ENCODE measurements around the gene RNF149. TPM values are rescaled to one million over a fixed set of nuclear protein-coding genes. Genes with fewer than 3 reads are reported as not detected.

RNF149 gene
- total RNA-seq, 2 experiments from 2014 or later: 139 to 150 TPM

DNA sequence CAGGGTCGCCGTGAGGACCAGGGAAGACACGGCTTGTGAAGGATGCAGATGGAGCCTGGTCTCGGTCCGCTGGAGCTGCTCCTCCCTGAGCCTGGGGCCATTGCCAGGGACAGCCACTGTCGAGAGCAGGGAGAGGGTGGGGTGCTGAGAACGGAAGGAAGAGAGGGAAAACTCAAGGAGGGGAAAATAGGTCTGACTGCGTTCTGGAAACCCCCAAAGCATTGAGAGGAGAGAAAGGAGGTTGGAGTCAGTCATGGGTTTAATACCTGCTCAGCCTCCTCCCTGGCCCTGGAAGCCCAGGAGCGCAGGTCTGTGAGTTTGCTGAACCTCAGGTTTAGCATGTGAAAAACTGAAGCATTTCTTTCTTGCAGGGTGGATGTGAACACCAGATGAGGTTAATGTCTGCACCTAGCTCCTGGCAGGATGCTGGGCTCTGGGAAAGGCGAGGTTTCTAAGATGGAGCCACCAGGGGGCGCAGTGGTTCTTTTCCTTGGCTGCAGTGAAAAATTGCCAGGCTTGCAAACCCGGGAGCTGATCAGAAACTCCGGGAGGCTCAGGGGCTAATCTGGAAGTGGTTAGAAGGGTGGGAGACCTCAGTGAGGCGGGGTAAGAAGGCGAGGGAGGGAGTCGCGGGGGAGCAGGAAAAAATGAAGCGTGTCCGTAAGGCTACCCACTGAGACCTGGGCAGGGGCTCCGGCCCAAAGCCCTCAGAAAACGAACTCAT is 33.6 kb upstream of the RNF149 start:
- Histone ChIP-seq H3K27me3 (ENCODE audit: control insufficient read depth in 1 of 2, insufficient read depth in 2 of 2, low read length in 2 of 2) (no peaks in the 10 kb centered on the region), H3K9me3 (ENCODE audit: control insufficient read depth in 1 of 2, insufficient read depth in 1 of 2, low read length in 2 of 2) (no peaks in the 10 kb centered on the region), H3K36me3 (ENCODE audit: insufficient read depth, low read length) (no peaks in the 10 kb centered on the region), H3K4me1 (ENCODE audit: insufficient read depth, low read length) (peaks cover 23% of the 10 kb centered on the region), H3K4me3 (ENCODE audit: low read length) (no peak overlapping the region), H3K27ac (ENCODE audit: low read depth in 1 of 2, low read length in 2 of 2) (no peak overlapping the region)
- no peaks in the 10 kb centered on the region for H3K9me3 Mint-ChIP-seq
- H3K36me3 Mint-ChIP-seq (ENCODE audit: low read depth): no peaks in the 10 kb centered on the region
- DNase-seq: peak; percentile 53 to 87 (median 68)
- H3K27ac Mint-ChIP-seq: no peak overlapping the region
- peaks cover 43% of the 10 kb centered on the region for H3K4me1 Mint-ChIP-seq (ENCODE audit: low read depth)
- intact Hi-C loops (cut with DNase I, micrococcal nuclease): loop anchor here (2.0 to 5.0 kb wide), 5 partner anchors 35 to 491 kb away; partner anchors contain the start of genes CREG2 (in 2 of the 2) and RNF149 (in 1 of the 2)
- POLR2A ChIA-PET: interaction anchor here (1.1 to 2.3 kb wide), 9 partner anchors 11 to 487 kb away, joined by 3 to 9 read pairs (median 7); partner anchors contain the start of genes CNOT11 and RNF149
- H3K27me3 Mint-ChIP-seq: no peaks in the 10 kb centered on the region
- CTCF ChIA-PET: interaction anchor here (0.9 to 2.2 kb wide), 16 partner anchors 8 to 490 kb away, joined by 3 to 31 read pairs (median 4); partner anchors contain the start of gene CREG2
- no peak overlapping the region for H3K4me3 Mint-ChIP-seq
- ATAC-seq (ENCODE audit: poor library complexity): peak; percentile 62
- TF ChIP-seq, protein P1, sequence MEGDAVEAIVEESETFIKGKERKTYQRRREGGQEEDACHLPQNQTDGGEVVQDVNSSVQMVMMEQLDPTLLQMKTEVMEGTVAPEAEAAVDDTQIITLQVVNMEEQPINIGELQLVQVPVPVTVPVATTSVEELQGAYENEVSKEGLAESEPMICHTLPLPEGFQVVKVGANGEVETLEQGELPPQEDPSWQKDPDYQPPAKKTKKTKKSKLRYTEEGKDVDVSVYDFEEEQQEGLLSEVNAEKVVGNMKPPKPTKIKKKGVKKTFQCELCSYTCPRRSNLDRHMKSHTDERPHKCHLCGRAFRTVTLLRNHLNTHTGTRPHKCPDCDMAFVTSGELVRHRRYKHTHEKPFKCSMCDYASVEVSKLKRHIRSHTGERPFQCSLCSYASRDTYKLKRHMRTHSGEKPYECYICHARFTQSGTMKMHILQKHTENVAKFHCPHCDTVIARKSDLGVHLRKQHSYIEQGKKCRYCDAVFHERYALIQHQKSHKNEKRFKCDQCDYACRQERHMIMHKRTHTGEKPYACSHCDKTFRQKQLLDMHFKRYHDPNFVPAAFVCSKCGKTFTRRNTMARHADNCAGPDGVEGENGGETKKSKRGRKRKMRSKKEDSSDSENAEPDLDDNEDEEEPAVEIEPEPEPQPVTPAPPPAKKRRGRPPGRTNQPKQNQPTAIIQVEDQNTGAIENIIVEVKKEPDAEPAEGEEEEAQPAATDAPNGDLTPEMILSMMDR (IDR thresholded peaks at IDR 0.05): peak; percentile 93

DNA sequence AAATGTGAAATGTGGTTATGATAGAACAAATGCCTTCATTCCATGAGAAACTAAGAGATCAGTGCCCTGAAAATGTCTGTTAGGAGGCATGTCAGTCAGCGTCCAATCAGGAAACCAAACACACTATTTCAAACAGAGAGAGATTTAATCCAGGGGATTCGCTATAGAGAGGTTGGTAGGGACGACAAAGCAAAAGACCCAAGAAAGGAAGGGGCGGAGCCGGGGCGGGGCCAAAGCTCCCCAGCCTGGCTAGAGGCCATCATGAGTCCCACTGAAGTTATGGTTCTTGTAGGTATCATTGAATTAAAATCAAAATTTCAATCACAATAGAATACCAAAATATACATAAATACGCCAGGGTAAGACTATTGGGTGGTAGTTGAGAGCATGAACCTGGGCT is 32.9 kb upstream of the RNF149 start:
- Histone ChIP-seq H3K4me1 (ENCODE audit: insufficient read depth, low read length) (peaks cover 23% of the 10 kb centered on the region), H3K4me3 (ENCODE audit: low read length) (no peak overlapping the region), H3K27ac (ENCODE audit: low read depth in 1 of 2, low read length in 2 of 2) (no peak overlapping the region), H3K27me3 (ENCODE audit: control insufficient read depth in 1 of 2, insufficient read depth in 2 of 2, low read length in 2 of 2) (no peaks in the 10 kb centered on the region), H3K36me3 (ENCODE audit: insufficient read depth, low read length) (no peaks in the 10 kb centered on the region), H3K9me3 (ENCODE audit: control insufficient read depth in 1 of 2, insufficient read depth in 1 of 2, low read length in 2 of 2) (no peaks in the 10 kb centered on the region)
- peak; percentile 24 for ATAC-seq (ENCODE audit: poor library complexity)
- TF ChIP-seq, protein P1 (IDR thresholded peaks at IDR 0.05): no peak
- intact Hi-C loops (cut with DNase I, micrococcal nuclease): loop anchor here in 1 of 2 experiments (5.0 kb wide), 1 partner anchor 34 kb away; the partner anchor contains the start of gene RNF149
- ChIA-PET CTCF (interaction anchor here (0.9 to 2.2 kb wide), 14 partner anchors 8 to 490 kb away, joined by 3 to 31 read pairs (median 4); partner anchors contain the start of gene CREG2), POLR2A (interaction anchor here (1.1 to 2.3 kb wide), 5 partner anchors 11 to 487 kb away, joined by 3 to 9 read pairs (median 8); partner anchors contain the start of genes CNOT11 and RNF149)
- Mint-ChIP-seq H3K4me3 (no peak overlapping the region), H3K9me3 (no peaks in the 10 kb centered on the region), H3K36me3 (ENCODE audit: low read depth) (no peaks in the 10 kb centered on the region), H3K27me3 (no peaks in the 10 kb centered on the region), H3K4me1 (ENCODE audit: low read depth) (peaks cover 43% of the 10 kb centered on the region), H3K27ac (no peak overlapping the region)
- DNase-seq: peak in 8 of 14 experiments; percentile 9 to 57 (median 30)

DNA sequence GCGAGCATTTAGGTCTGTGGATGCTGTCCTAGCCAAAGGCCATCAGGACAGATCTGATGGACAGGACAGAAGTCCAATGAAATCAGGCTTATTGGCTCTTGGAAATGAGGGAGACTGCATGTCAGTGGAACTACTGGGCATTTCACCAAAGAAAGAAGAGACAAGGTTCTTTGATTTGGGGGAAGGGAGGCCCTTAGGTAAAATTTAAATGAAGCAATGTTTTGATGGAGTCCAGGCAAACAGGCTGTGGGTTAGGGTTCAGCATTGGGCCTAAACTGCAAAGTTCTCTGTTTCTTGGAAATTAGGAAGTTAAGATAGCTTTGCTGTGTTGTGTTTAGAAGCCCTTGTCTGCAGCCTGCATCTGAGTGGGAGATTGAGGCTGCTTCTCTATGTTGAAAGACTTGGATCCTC is 31.6 kb upstream of the RNF149 start:
- no peaks in the 10 kb centered on the region for H3K9me3 Mint-ChIP-seq
- no peaks in the 10 kb centered on the region for H3K36me3 ChIP-seq (ENCODE audit: insufficient read depth, low read length)
- peaks cover 23% of the 10 kb centered on the region for H3K4me1 ChIP-seq (ENCODE audit: insufficient read depth, low read length)
- no peaks in the 10 kb centered on the region for H3K36me3 Mint-ChIP-seq (ENCODE audit: low read depth)
- H3K9me3 ChIP-seq (ENCODE audit: control insufficient read depth in 1 of 2, insufficient read depth in 1 of 2, low read length in 2 of 2): no peaks in the 10 kb centered on the region
- no peak overlapping the region for H3K27ac Mint-ChIP-seq
- ATAC-seq (ENCODE audit: poor library complexity) (no peak), DNase-seq (no peak)
- ChIA-PET POLR2A (interaction anchor here (1.6 to 2.2 kb wide), 2 partner anchors 12 to 33 kb away, joined by 3 to 11 read pairs; no protein-coding TSS in a partner anchor), CTCF (interaction anchor here (1.0 to 1.1 kb wide), 3 partner anchors 8 to 47 kb away, joined by 3 read pairs; partner anchors contain the start of gene CREG2)
- no peak overlapping the region for H3K4me3 ChIP-seq (ENCODE audit: low read length)
- no peak overlapping the region for H3K27ac ChIP-seq (ENCODE audit: low read depth in 1 of 2, low read length in 2 of 2)
- H3K4me3 Mint-ChIP-seq: no peak overlapping the region
- intact Hi-C loops (cut with DNase I, micrococcal nuclease): loop anchor here in 1 of 2 experiments (5.0 kb wide), 1 partner anchor 33 kb away; the partner anchor contains the start of gene RNF149
- TF ChIP-seq, protein P1 (IDR thresholded peaks at IDR 0.05): no peak
- no peaks in the 10 kb centered on the region for H3K27me3 ChIP-seq (ENCODE audit: control insufficient read depth in 1 of 2, insufficient read depth in 2 of 2, low read length in 2 of 2)
- H3K4me1 Mint-ChIP-seq (ENCODE audit: low read depth): peaks cover 43% of the 10 kb centered on the region
- no peaks in the 10 kb centered on the region for H3K27me3 Mint-ChIP-seq
